Suprapubic skin (tissue), 4 donors: Measurements from ENCODE around the gene BEST4.

Experiments used
- EP300 ChIP-seq: sonication (generic); formaldehyde crosslinking; IDR thresholded peaks from one replicate; pipeline ENCODE4 v1.6.1; 2017; ENCODE audit warnings: antibody characterized with exemption
- POLR2A ChIP-seq, 2 donors: fragments of 450-650 bp; IDR thresholded peaks; one replicate each; pipeline ENCODE4 v1.6.1; 2017; ENCODE audit warnings: antibody characterized with exemption in 2 of 2, mild to moderate bottlenecking in 2 of 2, moderate library complexity in 2 of 2
- POLR2AphosphoS5 ChIP-seq, 3 donors: sonication (generic); formaldehyde crosslinking; IDR thresholded peaks; one replicate each; pipeline ENCODE4 v1.6.1; 2017; ENCODE audit warnings: antibody characterized with exemption in 3 of 3
- TF ChIP-seq, protein P1 (sequence below), 2 donors: fragments of 200-600 bp in 1 of 2; fragments of 450-650 bp in 1 of 2; sonication (generic) in 1 of 2; IDR thresholded peaks; one replicate each; pipeline ENCODE4 v1.5.1; 2016 to 2019; ENCODE audit warnings: antibody characterized with exemption in 2 of 2, mild to moderate bottlenecking in 1 of 2, moderate library complexity in 1 of 2

DNA sequence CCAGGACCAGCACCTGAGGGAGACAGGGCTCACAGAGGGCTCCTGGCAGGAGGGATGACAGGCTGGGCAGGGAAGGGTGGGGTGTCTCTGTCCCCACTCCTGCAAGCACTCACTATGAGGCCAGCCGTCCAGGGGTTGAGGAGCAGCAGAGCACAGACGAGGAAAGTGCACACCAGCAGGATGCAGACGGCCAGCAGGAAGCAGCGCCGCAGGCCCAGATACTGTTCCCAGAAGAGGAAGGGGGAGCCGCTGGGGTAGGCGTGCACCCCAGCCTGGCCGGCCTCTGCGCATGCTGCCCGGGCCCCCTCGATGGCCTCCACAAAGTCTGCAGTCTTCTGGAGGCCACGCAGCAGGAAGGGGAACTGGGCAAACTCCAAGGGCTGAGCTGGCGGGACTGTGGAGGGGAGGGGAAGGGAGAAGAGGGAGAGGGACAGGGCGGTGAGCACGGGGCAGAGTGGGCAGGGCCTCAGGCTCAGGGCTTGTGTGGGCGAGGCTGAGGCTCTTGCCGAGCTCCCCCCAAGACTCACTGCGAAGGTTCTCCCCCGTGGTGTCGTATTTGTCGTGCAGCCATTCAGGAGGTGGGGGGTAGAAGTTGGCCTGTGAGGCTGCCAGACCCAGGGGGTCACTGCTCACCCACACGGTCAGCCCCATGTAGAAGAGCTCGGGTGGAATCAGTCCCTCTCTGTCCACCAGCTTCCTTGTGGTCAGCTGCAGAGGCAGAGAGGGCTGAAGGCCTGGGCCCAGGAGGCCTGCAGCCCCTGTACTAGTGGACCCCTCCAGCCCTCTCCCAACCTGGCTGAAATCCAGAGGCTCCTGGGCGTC is 38.6 kb upstream of the BEST4 start:
- TF ChIP-seq POLR2AphosphoS5 (IDR thresholded peaks at IDR 0.05) (no peak), EP300 (no peak), POLR2A (IDR thresholded peaks at IDR 0.05) (no peak)
- TF ChIP-seq, protein P1, sequence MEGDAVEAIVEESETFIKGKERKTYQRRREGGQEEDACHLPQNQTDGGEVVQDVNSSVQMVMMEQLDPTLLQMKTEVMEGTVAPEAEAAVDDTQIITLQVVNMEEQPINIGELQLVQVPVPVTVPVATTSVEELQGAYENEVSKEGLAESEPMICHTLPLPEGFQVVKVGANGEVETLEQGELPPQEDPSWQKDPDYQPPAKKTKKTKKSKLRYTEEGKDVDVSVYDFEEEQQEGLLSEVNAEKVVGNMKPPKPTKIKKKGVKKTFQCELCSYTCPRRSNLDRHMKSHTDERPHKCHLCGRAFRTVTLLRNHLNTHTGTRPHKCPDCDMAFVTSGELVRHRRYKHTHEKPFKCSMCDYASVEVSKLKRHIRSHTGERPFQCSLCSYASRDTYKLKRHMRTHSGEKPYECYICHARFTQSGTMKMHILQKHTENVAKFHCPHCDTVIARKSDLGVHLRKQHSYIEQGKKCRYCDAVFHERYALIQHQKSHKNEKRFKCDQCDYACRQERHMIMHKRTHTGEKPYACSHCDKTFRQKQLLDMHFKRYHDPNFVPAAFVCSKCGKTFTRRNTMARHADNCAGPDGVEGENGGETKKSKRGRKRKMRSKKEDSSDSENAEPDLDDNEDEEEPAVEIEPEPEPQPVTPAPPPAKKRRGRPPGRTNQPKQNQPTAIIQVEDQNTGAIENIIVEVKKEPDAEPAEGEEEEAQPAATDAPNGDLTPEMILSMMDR (IDR thresholded peaks at IDR 0.05) = no peak
